ENCODE data around the gene CLINT1.

Gene CLINT1

DNA sequence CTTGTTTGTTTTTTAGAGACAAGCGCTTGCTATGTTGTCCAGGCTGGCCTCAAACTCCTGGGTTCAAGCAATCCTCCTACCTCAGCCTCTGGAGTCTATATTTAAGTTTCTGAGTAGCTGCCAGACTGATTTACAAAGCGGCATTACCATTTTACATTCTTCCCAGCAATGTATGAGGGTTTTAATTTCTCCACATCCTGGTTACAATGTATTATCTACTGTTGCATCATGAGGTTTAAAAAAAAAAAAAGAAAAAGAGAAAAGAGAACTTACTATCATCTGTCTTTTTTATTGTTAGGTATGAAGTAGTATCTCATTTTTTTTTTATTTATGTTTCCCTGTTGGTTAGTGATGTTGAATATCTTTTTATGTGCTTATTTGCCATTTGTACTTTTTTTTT lies 18.9 kb upstream of the CLINT1 start:
- TF ChIP-seq, protein P1, sequence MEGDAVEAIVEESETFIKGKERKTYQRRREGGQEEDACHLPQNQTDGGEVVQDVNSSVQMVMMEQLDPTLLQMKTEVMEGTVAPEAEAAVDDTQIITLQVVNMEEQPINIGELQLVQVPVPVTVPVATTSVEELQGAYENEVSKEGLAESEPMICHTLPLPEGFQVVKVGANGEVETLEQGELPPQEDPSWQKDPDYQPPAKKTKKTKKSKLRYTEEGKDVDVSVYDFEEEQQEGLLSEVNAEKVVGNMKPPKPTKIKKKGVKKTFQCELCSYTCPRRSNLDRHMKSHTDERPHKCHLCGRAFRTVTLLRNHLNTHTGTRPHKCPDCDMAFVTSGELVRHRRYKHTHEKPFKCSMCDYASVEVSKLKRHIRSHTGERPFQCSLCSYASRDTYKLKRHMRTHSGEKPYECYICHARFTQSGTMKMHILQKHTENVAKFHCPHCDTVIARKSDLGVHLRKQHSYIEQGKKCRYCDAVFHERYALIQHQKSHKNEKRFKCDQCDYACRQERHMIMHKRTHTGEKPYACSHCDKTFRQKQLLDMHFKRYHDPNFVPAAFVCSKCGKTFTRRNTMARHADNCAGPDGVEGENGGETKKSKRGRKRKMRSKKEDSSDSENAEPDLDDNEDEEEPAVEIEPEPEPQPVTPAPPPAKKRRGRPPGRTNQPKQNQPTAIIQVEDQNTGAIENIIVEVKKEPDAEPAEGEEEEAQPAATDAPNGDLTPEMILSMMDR (IDR thresholded peaks at IDR 0.05; ENCODE audit: borderline replicate concordance, control extremely low read depth, extremely low read depth, insufficient read depth, missing control alignments), result no peak
- DNase-seq (ENCODE audit: low spot score), result no peak
- in situ Hi-C loops (cut with MboI; ENCODE audit: low sequenced_read_pairs, unreplicated experiment), result no loop called here

DNA sequence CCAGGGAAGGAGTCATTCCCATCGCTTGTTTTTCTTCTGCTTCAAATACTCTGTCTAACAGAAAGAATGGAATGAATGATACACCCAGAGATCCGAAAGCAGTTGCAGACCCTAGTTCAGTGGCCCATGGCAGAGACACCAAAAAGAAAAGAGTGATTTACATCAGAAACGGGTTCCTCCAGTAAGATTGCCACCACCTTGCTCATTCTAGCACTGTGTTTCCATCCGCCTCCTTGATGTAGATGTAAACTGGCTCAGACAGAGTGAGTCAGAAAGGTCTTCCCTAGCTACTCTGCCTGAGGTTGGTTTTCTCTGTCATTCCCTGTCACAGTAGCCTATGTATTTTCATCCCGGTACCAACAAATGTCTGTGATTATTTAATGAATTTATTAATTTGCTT lies 15.9 kb upstream of the CLINT1 start:
- TF ChIP-seq, protein P1 (IDR thresholded peaks at IDR 0.05; ENCODE audit: borderline replicate concordance, control extremely low read depth, extremely low read depth, insufficient read depth, missing control alignments), result no peak
- in situ Hi-C loops (cut with MboI; ENCODE audit: low sequenced_read_pairs, unreplicated experiment), result no loop called here
- no peak for DNase-seq (ENCODE audit: low spot score)

DNA sequence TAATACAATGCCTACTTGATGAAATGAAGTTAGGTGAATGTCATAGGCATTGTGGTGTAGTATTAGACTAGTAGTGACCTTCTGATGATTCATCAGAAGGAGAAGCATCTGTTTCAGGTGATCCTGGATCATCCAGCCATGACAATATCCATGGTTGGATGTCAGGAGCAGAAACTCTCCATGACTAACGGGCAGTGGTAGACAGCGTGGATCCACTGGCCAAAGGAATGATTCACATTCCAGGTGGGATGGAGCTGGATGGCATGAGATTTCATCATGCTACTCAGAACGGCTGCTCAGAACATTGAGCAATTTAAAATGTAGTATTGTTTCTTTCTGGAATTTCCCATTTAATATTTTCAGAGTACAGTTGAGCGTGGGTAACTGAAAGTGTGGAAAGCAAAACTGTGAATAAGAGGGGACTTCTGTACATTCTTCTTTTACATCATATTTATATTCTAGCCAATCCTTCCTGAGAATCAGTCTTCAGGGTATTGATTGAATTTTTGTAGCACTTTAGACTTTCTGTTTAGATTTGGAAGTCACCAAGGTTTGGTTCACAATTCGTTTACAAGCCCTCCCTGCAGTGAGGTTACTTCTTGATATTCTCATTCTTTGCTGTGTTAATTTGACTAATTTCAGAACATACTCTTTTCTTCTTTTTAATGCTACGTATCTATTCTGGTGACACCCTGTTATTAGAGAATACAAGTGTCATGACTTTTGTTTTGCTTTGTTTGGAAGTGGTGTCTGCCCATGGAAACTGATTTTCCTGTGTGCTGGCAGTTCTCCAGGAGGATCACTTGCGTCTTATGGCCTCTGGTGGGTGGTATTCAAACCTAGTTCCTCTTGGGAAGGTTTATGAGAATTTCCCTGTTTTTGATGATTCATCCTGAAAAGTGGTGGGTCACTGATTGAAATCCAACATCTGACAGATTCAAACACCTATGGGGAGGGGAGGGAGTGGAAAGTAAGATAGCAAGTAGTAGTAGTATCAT lies 12.2 kb upstream of the CLINT1 start:
- DNase-seq (ENCODE audit: low spot score), result no peak
- TF ChIP-seq, protein P1 (IDR thresholded peaks at IDR 0.05; ENCODE audit: borderline replicate concordance, control extremely low read depth, extremely low read depth, insufficient read depth, missing control alignments), result no peak
- in situ Hi-C loops (cut with MboI; ENCODE audit: low sequenced_read_pairs, unreplicated experiment), result no loop called here

DNA sequence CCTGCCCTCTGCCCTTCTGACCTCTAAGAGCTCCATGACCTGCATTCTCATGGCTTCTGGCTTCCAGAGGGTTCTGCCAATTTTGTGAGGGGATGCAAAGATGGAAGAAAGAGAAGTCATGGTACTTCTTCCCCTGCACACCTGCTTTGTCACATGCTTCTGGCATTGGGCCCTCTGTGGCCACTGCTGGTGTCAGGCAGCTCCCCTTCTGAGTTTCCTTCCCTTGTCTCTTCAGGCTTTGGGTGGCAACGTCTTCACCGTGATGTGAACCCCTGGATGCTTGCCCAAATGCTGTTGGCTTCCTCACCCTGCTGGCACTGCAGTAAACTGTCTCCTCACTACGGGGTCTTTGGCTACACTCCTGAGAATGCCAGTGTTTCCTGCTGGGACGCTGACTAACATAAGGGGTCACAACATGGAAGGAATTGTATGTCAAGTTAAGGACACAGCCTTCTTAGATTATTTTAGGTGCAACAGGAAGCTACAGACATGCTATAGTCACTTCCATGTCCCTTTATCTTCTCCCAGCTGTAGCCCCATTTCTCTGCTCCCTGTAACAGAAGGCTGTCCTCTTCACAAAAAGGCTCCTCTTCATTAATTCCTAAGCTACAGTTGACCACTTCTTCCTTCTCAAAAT lies 8.9 kb upstream of the CLINT1 start:
- TF ChIP-seq, protein P1 (IDR thresholded peaks at IDR 0.05; ENCODE audit: borderline replicate concordance, control extremely low read depth, extremely low read depth, insufficient read depth, missing control alignments), result no peak
- in situ Hi-C loops (cut with MboI; ENCODE audit: low sequenced_read_pairs, unreplicated experiment), result no loop called here
- no peak for DNase-seq (ENCODE audit: low spot score)

DNA sequence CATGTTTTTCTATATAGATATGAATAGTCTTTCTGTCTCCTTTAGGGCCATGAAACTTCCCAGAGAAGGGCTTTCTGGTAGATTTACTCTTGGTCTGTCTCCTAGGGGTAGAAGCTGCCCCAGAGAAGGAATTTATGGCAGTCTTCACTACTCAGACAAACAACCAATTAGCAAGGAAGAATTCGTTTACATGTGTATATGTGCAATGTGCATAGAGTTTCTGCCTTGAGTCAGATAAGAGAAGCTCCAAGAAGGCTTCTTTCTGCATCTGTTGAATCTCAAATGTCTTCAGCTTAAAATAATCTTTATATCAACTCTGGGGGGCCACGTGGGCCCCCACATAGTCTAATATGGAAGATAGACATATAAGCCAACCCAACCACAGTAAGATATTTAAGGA lies 7.6 kb upstream of the CLINT1 start:
- TF ChIP-seq, protein P1 (IDR thresholded peaks at IDR 0.05; ENCODE audit: borderline replicate concordance, control extremely low read depth, extremely low read depth, insufficient read depth, missing control alignments), result no peak
- in situ Hi-C loops (cut with MboI; ENCODE audit: low sequenced_read_pairs, unreplicated experiment), result no loop called here
- DNase-seq (ENCODE audit: low spot score), result no peak

DNA sequence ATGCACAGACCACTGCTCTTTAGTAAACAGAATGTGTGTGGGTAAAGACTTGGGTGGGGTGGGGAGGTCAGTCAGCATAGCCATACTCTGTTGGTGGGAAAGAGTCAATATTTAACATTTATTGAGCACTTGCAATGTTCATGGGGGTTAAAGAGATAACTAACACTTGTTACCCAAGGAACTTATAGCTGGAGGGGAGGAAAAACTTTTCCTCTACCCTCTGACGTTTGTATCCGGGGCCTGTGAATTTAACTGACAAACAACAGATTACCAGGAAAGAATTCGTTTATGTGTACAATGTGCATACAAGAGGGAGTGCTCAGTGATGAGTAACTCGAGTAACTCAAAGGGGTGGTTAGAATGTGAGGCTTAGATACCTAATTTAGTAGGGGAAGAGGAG lies 6.8 kb upstream of the CLINT1 start:
- in situ Hi-C loops (cut with MboI; ENCODE audit: low sequenced_read_pairs, unreplicated experiment), result no loop called here
- DNase-seq (ENCODE audit: low spot score), result no peak
- TF ChIP-seq, protein P1 (IDR thresholded peaks at IDR 0.05; ENCODE audit: borderline replicate concordance, control extremely low read depth, extremely low read depth, insufficient read depth, missing control alignments), result no peak
